ENCODE measurements around the gene TSPAN5.
A peak's percentile ranks its signal among the peaks of the same experiment; 100 is the strongest.

The TSPAN5 gene

GRCh38 chr4:98672583-98673287 lies 14.3 kb upstream of the TSPAN5 start:
- DNase-seq = peak; percentile 9

- no peak for DNase-seq
Observed at GRCh38 chr4:98671131-98671530, 12.7 kb upstream of the TSPAN5 start.

GRCh38 chr4:98670186-98670585 lies 11.8 kb upstream of the TSPAN5 start:
- DNase-seq = no peak

GRCh38 chr4:98669577-98669976 lies 11.2 kb upstream of the TSPAN5 start:
- no peak for DNase-seq

GRCh38 chr4:98664959-98665358 lies 6.5 kb upstream of the TSPAN5 start:
- peak; percentile 19 for DNase-seq

- DNase-seq = no peak
Observed at GRCh38 chr4:98663226-98664006, 5.0 kb upstream of the TSPAN5 start.

- peak; percentile 82 for DNase-seq
Observed at GRCh38 chr4:98662626-98663225, 4.3 kb upstream of the TSPAN5 start.

GRCh38 chr4:98662055-98662453 lies 3.6 kb upstream of the TSPAN5 start:
- no peak for DNase-seq

GRCh38 chr4:98661371-98662054 lies 3.1 kb upstream of the TSPAN5 start:
- peak; percentile 67 for DNase-seq

GRCh38 chr4:98659741-98660462 lies 1.5 kb upstream of the TSPAN5 start:
- peak; percentile 4 for DNase-seq

GRCh38 chr4:98659106-98659592 lies 738 bp upstream of the TSPAN5 start:
- peak; percentile 68 for DNase-seq

GRCh38 chr4:98657531-98658286 lies 702 bp downstream of the TSPAN5 start:
- DNase-seq = peak; percentile 83

- no peak for DNase-seq
Observed at GRCh38 chr4:98656886-98657285, 1.5 kb downstream of the TSPAN5 start.

- DNase-seq = peak; percentile 16
Observed at GRCh38 chr4:98656443-98656842, 2.0 kb downstream of the TSPAN5 start.

- DNase-seq = no peak
Observed at GRCh38 chr4:98653890-98654867, 4.2 kb downstream of the TSPAN5 start.

- DNase-seq = no peak
Observed at GRCh38 chr4:98652996-98653395, 5.4 kb downstream of the TSPAN5 start.

- no peak for DNase-seq
Observed at GRCh38 chr4:98648602-98649001, 9.8 kb downstream of the TSPAN5 start.

GRCh38 chr4:98646422-98646821 lies 12.0 kb downstream of the TSPAN5 start:
- no peak for DNase-seq

- no peak for DNase-seq
Observed at GRCh38 chr4:98645527-98645926, 12.9 kb downstream of the TSPAN5 start.

GRCh38 chr4:98643755-98644154 lies 14.7 kb downstream of the TSPAN5 start:
- DNase-seq = no peak
